ENCODE measurements around the gene KPNA3. TPM values are rescaled to one million over a fixed set of nuclear protein-coding genes. Genes with fewer than 3 reads are reported as not detected.

KPNA3 gene
- polyA plus RNA-seq, 1 of the 3 experiments (the other 2 are of a cell fraction) = 11.3 TPM

DNA sequence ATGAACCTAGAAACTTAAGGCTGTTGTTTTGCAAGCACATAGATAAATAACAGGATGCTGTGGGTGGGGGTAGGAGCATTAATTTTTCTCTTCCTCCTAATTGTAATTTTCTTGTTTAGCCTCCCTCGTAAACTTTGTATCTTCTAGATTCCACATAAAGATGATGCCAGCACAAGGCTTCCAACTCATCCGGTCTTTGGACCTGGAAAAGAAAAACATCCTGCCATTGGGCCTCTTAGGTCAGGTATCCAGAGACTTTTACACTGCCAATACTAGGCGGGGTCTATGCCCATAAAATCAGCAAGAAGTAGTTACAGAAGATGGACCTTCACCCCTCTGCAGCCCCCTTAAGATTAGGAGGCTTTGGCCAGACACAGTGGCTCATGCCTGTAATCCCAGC is 35.4 kb upstream of the KPNA3 start (continued):
- TF ChIP-seq, protein P1, sequence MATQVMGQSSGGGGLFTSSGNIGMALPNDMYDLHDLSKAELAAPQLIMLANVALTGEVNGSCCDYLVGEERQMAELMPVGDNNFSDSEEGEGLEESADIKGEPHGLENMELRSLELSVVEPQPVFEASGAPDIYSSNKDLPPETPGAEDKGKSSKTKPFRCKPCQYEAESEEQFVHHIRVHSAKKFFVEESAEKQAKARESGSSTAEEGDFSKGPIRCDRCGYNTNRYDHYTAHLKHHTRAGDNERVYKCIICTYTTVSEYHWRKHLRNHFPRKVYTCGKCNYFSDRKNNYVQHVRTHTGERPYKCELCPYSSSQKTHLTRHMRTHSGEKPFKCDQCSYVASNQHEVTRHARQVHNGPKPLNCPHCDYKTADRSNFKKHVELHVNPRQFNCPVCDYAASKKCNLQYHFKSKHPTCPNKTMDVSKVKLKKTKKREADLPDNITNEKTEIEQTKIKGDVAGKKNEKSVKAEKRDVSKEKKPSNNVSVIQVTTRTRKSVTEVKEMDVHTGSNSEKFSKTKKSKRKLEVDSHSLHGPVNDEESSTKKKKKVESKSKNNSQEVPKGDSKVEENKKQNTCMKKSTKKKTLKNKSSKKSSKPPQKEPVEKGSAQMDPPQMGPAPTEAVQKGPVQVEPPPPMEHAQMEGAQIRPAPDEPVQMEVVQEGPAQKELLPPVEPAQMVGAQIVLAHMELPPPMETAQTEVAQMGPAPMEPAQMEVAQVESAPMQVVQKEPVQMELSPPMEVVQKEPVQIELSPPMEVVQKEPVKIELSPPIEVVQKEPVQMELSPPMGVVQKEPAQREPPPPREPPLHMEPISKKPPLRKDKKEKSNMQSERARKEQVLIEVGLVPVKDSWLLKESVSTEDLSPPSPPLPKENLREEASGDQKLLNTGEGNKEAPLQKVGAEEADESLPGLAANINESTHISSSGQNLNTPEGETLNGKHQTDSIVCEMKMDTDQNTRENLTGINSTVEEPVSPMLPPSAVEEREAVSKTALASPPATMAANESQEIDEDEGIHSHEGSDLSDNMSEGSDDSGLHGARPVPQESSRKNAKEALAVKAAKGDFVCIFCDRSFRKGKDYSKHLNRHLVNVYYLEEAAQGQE (IDR thresholded peaks at IDR 0.05; ENCODE audit: low read depth, low read length) = no peak
- TF ChIP-seq, protein P2, sequence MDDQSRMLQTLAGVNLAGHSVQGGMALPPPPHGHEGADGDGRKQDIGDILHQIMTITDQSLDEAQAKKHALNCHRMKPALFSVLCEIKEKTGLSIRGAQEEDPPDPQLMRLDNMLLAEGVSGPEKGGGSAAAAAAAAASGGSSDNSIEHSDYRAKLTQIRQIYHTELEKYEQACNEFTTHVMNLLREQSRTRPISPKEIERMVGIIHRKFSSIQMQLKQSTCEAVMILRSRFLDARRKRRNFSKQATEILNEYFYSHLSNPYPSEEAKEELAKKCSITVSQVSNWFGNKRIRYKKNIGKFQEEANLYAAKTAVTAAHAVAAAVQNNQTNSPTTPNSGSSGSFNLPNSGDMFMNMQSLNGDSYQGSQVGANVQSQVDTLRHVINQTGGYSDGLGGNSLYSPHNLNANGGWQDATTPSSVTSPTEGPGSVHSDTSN (IDR thresholded peaks at IDR 0.05) = no peak
- TF ChIP-seq NFIC (IDR thresholded peaks at IDR 0.05; ENCODE audit: borderline replicate concordance) = no peak
- TF ChIP-seq EP300 (IDR thresholded peaks at IDR 0.05; ENCODE audit: borderline replicate concordance in 1 of 2, low read depth in 1 of 2, low read length in 1 of 2) = no peak
- TF ChIP-seq GABPA (IDR thresholded peaks at IDR 0.05; ENCODE audit: low read depth) = no peak
- no peak for TF ChIP-seq POLR2AphosphoS5 (IDR thresholded peaks at IDR 0.05; ENCODE audit: low read depth, low read length)
- TF ChIP-seq, protein P3, sequence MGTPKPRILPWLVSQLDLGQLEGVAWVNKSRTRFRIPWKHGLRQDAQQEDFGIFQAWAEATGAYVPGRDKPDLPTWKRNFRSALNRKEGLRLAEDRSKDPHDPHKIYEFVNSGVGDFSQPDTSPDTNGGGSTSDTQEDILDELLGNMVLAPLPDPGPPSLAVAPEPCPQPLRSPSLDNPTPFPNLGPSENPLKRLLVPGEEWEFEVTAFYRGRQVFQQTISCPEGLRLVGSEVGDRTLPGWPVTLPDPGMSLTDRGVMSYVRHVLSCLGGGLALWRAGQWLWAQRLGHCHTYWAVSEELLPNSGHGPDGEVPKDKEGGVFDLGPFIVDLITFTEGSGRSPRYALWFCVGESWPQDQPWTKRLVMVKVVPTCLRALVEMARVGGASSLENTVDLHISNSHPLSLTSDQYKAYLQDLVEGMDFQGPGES (IDR thresholded peaks at IDR 0.05; ENCODE audit: low read depth, low read length) = no peak
- no peak for TF ChIP-seq FOSL2 (IDR thresholded peaks at IDR 0.05; ENCODE audit: borderline replicate concordance, low read depth)
- no peak for TF ChIP-seq CHD2 (IDR thresholded peaks at IDR 0.05; ENCODE audit: low read length, partially characterized antibody)

DNA sequence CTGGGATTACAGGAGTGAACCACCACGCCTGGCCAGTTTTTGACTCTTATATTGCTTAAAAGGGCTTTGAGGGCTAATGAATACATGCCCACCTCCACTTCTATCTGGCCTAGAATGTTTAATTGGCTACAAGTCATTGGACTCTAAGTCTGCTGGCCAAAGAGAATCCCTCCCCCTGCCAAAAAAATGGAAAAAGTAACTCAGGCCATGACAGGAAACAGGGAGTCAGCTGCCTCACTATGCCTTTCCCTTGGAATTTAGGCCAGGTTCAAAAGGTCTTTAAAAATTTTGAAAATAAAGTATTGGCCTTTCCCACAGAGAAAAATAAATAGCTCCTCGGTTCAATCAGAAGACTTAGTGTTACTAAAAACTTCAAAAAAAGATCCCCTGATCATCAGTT is 34.9 kb upstream of the KPNA3 start:
- Histone ChIP-seq H3K36me3 (replicated peaks in 1 of 2; ENCODE audit: control insufficient read depth in 1 of 2, insufficient read depth in 2 of 2, low read length in 1 of 2) (no peaks in the 10 kb centered on the region), H3K9me2 (no peaks in the 10 kb centered on the region), H3K27me3 (ENCODE audit: insufficient read depth) (no peaks in the 10 kb centered on the region), H3K9ac (no peak overlapping the region), H3K4me1 (ENCODE audit: control insufficient read depth in 1 of 2, insufficient read depth in 2 of 2, low read depth in 1 of 2, low read length in 1 of 2) (no peaks in the 10 kb centered on the region), H3K4me2 (no peak overlapping the region), H3K4me3 (ENCODE audit: low read depth in 2 of 2, low read length in 1 of 2) (no peak overlapping the region), H3K9me3 (no peaks in the 10 kb centered on the region), H3K27ac (ENCODE audit: low read depth in 2 of 2, low read length in 1 of 2) (no peak overlapping the region), H4K20me1 (ENCODE audit: insufficient read depth) (no peaks in the 10 kb centered on the region), H3F3A (replicated peaks; ENCODE audit: insufficient read depth) (no peaks in the 10 kb centered on the region), H2AFZ (ENCODE audit: low read depth) (no peak overlapping the region), H3K79me2 (ENCODE audit: insufficient read depth) (no peaks in the 10 kb centered on the region)
- ChIA-PET CTCF (interaction anchor here (1.3 kb wide), 1 partner anchor 20 kb away, joined by 3 read pairs; no protein-coding TSS in a partner anchor), POLR2A (no interaction called here)
- WGBS (ENCODE audit: low lambda C conversion rate) = 57% methylated on average over 2 of the region's 2 CpGs
- no peak for DNase-seq
- TF ChIP-seq TCF12 (IDR thresholded peaks at IDR 0.05) (no peak), CHD2 (IDR thresholded peaks at IDR 0.05; ENCODE audit: low read length, partially characterized antibody) (no peak), ELF1 (IDR thresholded peaks at IDR 0.05) (no peak), MEF2A (IDR thresholded peaks at IDR 0.05; ENCODE audit: borderline replicate concordance, low read depth) (no peak), TAF1 (IDR thresholded peaks at IDR 0.05; ENCODE audit: borderline replicate concordance, low read depth, low read length) (no peak), RAD21 (IDR thresholded peaks at IDR 0.05; ENCODE audit: low read length) (no peak), TEAD4 (IDR thresholded peaks at IDR 0.05; ENCODE audit: borderline replicate concordance, insufficient read depth) (no peak), EZH2phosphoT487 (IDR thresholded peaks at IDR 0.05; ENCODE audit: borderline replicate concordance, low read depth) (no peak), NFIC (IDR thresholded peaks at IDR 0.05; ENCODE audit: borderline replicate concordance) (no peak), GABPA (IDR thresholded peaks at IDR 0.05; ENCODE audit: low read depth) (no peak), RFX5 (IDR thresholded peaks at IDR 0.05; ENCODE audit: low read length) (no peak)
- TF ChIP-seq, protein P3 (IDR thresholded peaks at IDR 0.05; ENCODE audit: low read depth, low read length) = no peak
- TF ChIP-seq, protein P4, sequence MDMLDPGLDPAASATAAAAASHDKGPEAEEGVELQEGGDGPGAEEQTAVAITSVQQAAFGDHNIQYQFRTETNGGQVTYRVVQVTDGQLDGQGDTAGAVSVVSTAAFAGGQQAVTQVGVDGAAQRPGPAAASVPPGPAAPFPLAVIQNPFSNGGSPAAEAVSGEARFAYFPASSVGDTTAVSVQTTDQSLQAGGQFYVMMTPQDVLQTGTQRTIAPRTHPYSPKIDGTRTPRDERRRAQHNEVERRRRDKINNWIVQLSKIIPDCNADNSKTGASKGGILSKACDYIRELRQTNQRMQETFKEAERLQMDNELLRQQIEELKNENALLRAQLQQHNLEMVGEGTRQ (IDR thresholded peaks at IDR 0.05; ENCODE audit: borderline replicate concordance, low read depth, low read length) = no peak
- TF ChIP-seq, protein P5, sequence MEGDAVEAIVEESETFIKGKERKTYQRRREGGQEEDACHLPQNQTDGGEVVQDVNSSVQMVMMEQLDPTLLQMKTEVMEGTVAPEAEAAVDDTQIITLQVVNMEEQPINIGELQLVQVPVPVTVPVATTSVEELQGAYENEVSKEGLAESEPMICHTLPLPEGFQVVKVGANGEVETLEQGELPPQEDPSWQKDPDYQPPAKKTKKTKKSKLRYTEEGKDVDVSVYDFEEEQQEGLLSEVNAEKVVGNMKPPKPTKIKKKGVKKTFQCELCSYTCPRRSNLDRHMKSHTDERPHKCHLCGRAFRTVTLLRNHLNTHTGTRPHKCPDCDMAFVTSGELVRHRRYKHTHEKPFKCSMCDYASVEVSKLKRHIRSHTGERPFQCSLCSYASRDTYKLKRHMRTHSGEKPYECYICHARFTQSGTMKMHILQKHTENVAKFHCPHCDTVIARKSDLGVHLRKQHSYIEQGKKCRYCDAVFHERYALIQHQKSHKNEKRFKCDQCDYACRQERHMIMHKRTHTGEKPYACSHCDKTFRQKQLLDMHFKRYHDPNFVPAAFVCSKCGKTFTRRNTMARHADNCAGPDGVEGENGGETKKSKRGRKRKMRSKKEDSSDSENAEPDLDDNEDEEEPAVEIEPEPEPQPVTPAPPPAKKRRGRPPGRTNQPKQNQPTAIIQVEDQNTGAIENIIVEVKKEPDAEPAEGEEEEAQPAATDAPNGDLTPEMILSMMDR (IDR thresholded peaks at IDR 0.05) = no peak

Data from SK-N-SH (cell line).